ENCODE results near the gene PCIF1. TPM values are rescaled to one million over a fixed set of nuclear protein-coding genes. Genes with fewer than 3 reads are reported as not detected.
"Not testable (repeated sequence)": the region's sequence is repeated elsewhere in the genome, so short reads cannot be mapped to it uniquely, and the experiment has no call there.

The PCIF1 gene
- total and polyA plus RNA-seq, 2 experiments from 2014 or later: 41.2 to 43.8 TPM

- Histone ChIP-seq H3K36me3 (peaks cover 39% of the 10 kb centered on the region), H3K9me3 (ENCODE audit: low read depth) (no peaks in the 10 kb centered on the region), H3K27me3 (no peaks in the 10 kb centered on the region)
Observed at GRCh38 chr20:45951925-45952834, 17.7 kb downstream of the PCIF1 start.

GRCh38 chr20:45952861-45953260 lies 18.4 kb downstream of the PCIF1 start:
- no peak for TF ChIP-seq CTCF (IDR thresholded peaks at IDR 0.05; ENCODE audit: low read depth, low read length)
- H3K4me3 ChIP-seq: no peak overlapping the region
- H3K36me3 ChIP-seq: peaks cover 33% of the 10 kb centered on the region
- no peaks in the 10 kb centered on the region for H3K9me3 ChIP-seq (ENCODE audit: low read depth)
- no peaks in the 10 kb centered on the region for H3K27me3 ChIP-seq
- no peak overlapping the region for H3K27ac ChIP-seq
- H3K4me1 ChIP-seq (ENCODE audit: low read depth): no peaks in the 10 kb centered on the region
- no peak for DNase-seq (ENCODE audit: low read depth in 1 of 2, low spot score in 1 of 2)

More at GRCh38 chr20:45951925-45952834, 17.7 kb downstream of the PCIF1 start:
- Histone ChIP-seq H3K4me3 (no peak overlapping the region), H3K27ac (no peak overlapping the region), H3K4me1 (ENCODE audit: low read depth) (no peaks in the 10 kb centered on the region)
- no peak for TF ChIP-seq CTCF (IDR thresholded peaks at IDR 0.05; ENCODE audit: low read depth, low read length)
- DNase-seq (ENCODE audit: low read depth in 1 of 2, low spot score in 1 of 2): no peak

GRCh38 chr20:45953672-45954071 lies 19.2 kb downstream of the PCIF1 start:
- H3K4me1 ChIP-seq (ENCODE audit: low read depth): no peaks in the 10 kb centered on the region
- no peak overlapping the region for H3K4me3 ChIP-seq
- no peak overlapping the region for H3K27ac ChIP-seq
- no peaks in the 10 kb centered on the region for H3K27me3 ChIP-seq
- no peak for TF ChIP-seq CTCF (IDR thresholded peaks at IDR 0.05; ENCODE audit: low read depth, low read length)
- no peaks in the 10 kb centered on the region for H3K9me3 ChIP-seq (ENCODE audit: low read depth)
- DNase-seq (ENCODE audit: low read depth in 1 of 2, low spot score in 1 of 2): no peak
- H3K36me3 ChIP-seq: peaks cover 34% of the 10 kb centered on the region

- H3K36me3 ChIP-seq: peaks cover 39% of the 10 kb centered on the region
- H3K4me1 ChIP-seq (ENCODE audit: low read depth); H3K27me3 ChIP-seq; H3K9me3 ChIP-seq (ENCODE audit: low read depth); H3K27ac ChIP-seq; H3K4me3 ChIP-seq; DNase-seq (ENCODE audit: low read depth in 1 of 2, low spot score in 1 of 2): not testable (repeated sequence)
Observed at GRCh38 chr20:45956326-45956725, 21.8 kb downstream of the PCIF1 start.

- Histone ChIP-seq H3K27me3 (no peaks in the 10 kb centered on the region), H3K4me3 (no peak overlapping the region), H3K36me3 (peaks cover 32% of the 10 kb centered on the region), H3K4me1 (ENCODE audit: low read depth) (no peaks in the 10 kb centered on the region), H3K9me3 (ENCODE audit: low read depth) (no peaks in the 10 kb centered on the region), H3K27ac (no peak overlapping the region)
- TF ChIP-seq CTCF (IDR thresholded peaks at IDR 0.05; ENCODE audit: low read depth, low read length): no peak
- no peak for DNase-seq (ENCODE audit: low read depth in 1 of 2, low spot score in 1 of 2)
Observed at GRCh38 chr20:45957021-45957941, 22.8 kb downstream of the PCIF1 start.

Measured in cardiac muscle cell (in vitro differentiated cells and primary cell).